ENCODE data around the gene GAA.

DNA sequence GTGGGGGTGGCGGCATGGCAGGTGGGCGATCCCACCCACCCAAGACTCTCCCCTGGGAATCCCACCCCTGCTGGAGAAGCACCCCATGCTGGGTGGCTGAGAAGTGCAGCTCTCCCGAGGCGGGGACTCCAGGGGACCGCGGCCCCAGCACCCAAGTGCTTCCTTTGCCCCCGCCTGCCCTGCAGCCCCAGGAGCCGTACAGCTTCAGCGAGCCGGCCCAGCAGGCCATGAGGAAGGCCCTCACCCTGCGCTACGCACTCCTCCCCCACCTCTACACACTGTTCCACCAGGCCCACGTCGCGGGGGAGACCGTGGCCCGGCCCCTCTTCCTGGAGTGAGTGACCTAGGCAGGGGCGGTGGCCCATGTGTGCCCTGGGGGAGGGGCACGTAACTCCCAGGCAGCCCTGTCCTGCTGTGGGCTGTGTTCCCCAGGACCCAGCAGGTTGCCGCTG, 11.7 kb downstream of the GAA start:
- TF ChIP-seq, protein P1, sequence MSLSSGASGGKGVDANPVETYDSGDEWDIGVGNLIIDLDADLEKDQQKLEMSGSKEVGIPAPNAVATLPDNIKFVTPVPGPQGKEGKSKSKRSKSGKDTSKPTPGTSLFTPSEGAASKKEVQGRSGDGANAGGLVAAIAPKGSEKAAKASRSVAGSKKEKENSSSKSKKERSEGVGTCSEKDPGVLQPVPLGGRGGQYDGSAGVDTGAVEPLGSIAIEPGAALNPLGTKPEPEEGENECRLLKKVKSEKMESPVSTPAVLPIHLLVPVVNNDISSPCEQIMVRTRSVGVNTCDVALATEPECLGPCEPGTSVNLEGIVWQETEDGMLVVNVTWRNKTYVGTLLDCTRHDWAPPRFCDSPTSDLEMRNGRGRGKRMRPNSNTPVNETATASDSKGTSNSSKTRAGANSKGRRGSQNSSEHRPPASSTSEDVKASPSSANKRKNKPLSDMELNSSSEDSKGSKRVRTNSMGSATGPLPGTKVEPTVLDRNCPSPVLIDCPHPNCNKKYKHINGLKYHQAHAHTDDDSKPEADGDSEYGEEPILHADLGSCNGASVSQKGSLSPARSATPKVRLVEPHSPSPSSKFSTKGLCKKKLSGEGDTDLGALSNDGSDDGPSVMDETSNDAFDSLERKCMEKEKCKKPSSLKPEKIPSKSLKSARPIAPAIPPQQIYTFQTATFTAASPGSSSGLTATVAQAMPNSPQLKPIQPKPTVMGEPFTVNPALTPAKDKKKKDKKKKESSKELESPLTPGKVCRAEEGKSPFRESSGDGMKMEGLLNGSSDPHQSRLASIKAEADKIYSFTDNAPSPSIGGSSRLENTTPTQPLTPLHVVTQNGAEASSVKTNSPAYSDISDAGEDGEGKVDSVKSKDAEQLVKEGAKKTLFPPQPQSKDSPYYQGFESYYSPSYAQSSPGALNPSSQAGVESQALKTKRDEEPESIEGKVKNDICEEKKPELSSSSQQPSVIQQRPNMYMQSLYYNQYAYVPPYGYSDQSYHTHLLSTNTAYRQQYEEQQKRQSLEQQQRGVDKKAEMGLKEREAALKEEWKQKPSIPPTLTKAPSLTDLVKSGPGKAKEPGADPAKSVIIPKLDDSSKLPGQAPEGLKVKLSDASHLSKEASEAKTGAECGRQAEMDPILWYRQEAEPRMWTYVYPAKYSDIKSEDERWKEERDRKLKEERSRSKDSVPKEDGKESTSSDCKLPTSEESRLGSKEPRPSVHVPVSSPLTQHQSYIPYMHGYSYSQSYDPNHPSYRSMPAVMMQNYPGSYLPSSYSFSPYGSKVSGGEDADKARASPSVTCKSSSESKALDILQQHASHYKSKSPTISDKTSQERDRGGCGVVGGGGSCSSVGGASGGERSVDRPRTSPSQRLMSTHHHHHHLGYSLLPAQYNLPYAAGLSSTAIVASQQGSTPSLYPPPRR (CRISPR knock-in tag; IDR thresholded peaks at IDR 0.05; ENCODE audit: borderline replicate concordance), result no peak
- no peak for TF ChIP-seq CC2D1A (CRISPR knock-in tag; IDR thresholded peaks at IDR 0.05)
- no peak for TF ChIP-seq TARDBP (CRISPR knock-in tag; IDR thresholded peaks at IDR 0.05)
- no peak for TF ChIP-seq BHLHE40 (IDR thresholded peaks at IDR 0.05; ENCODE audit: low read length)
- no peak for TF ChIP-seq CBFB (CRISPR knock-in tag; IDR thresholded peaks at IDR 0.05)
- no peak for TF ChIP-seq PRPF4 (IDR thresholded peaks at IDR 0.05; ENCODE audit: low read depth, low read length, poor library complexity, severe bottlenecking)
- no peak for TF ChIP-seq XRCC5 (optimal IDR thresholded peaks at IDR 0.05; ENCODE audit: low read length)
- no peak for TF ChIP-seq ZNF460 (CRISPR knock-in tag; IDR thresholded peaks at IDR 0.05; ENCODE audit: borderline replicate concordance)
- no peak for TF ChIP-seq MXI1 (IDR thresholded peaks at IDR 0.05; ENCODE audit: borderline replicate concordance, low read depth, low read length)
- TF ChIP-seq TFDP2 (CRISPR knock-in tag; IDR thresholded peaks at IDR 0.05), result no peak
- no peak for TF ChIP-seq CTCF (CRISPR knock-in tag; IDR thresholded peaks at IDR 0.05)
- no peak for TF ChIP-seq ZNF205 (CRISPR knock-in tag; IDR thresholded peaks at IDR 0.05)
- TF ChIP-seq RFX5 (IDR thresholded peaks at IDR 0.05; ENCODE audit: low read depth, low read length), result no peak

Data from HepG2 (cell line).